Esophagus mucosa (tissue), 1 donor: ENCODE data around the gene AFP. TPM values are rescaled to one million over a fixed set of nuclear protein-coding genes. Genes with fewer than 3 reads are reported as not detected.

ENCODE experiments used
- ATAC-seq: fragments of 200-7000 bp; cut with Tn5 transposase; one replicate; pipeline ENCODE4 v1.9.1; 2020
- total RNA-seq: library from RNA; stranded (reverse); gene quantifications from one replicate; pipeline ENCODE4 v1.2.4, GENCODE V29; 2023
- donor health status: DM: yes; HTN: yes; CAD: no.

The AFP gene
- total RNA-seq, 1 donor from 2014 or later: not detected

GRCh38 chr4:73439445-73439844 lies 3.4 kb downstream of the AFP start:
- ATAC-seq: no peak

GRCh38 chr4:73439991-73440390 lies 4.0 kb downstream of the AFP start:
- ATAC-seq: no peak

DNA sequence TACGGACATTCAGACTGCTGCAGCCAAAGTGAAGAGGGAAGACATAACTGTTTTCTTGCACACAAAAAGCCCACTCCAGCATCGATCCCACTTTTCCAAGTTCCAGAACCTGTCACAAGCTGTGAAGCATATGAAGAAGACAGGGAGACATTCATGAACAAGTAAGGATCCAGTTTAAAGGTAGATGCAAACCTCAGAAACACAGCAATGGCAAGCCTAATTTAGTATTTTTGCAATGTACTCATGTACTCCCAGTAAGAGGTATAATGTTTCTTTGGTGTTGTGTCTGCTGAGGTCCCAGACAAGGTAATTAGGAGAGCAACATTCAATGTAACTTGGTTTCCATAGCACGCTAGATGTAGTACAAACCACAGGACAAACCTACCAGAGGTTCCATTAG lies 4.6 kb downstream of the AFP start:
- no peak for ATAC-seq

- no peak for ATAC-seq
Observed at GRCh38 chr4:73442275-73442674, 6.3 kb downstream of the AFP start.

- ATAC-seq: no peak
Observed at GRCh38 chr4:73443224-73443623, 7.2 kb downstream of the AFP start.

DNA sequence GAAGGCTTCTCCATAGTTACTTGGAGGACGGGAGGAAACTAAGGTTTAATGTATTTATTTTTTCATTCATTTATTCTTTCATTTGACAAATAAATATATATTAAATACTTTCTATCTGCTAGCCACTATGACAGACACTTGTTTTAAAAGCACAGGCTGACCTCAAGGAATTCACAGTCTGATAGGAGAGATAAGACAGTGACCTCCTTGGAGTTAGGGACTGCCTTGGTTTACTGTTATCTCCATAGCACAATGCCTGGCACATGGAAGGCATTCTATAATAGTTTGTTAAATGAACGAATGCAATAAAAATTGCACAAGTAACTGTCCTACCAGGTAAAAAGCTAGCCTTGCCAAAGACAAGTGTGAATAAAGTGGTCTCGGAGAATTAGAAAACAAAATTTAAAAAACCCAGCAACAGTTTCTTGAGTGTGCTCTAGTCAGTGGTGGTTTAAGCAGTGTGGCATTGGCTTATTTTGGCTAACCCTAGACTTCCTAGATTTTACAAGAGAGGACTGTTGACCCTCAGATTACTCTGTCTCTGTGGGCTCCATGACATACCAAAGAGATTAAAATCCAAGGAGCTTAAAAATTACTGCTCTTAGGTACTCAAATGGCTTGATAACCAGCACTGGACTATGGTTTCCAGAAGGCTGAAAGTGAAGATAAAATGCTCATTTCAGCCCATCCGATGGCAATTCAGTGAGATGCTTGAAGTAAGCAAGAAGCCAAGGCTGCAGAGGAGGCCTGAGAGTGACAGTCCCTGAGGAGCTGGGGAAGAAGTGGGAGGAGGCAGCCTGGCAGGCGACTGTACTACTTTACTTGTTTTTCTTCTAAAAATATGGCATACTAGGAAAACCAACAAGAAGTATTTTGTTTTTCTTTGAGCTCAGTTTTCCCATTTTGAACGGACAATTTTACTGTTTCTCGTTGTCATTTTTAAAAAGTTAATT lies 9.6 kb downstream of the AFP start:
- no peak for ATAC-seq

DNA sequence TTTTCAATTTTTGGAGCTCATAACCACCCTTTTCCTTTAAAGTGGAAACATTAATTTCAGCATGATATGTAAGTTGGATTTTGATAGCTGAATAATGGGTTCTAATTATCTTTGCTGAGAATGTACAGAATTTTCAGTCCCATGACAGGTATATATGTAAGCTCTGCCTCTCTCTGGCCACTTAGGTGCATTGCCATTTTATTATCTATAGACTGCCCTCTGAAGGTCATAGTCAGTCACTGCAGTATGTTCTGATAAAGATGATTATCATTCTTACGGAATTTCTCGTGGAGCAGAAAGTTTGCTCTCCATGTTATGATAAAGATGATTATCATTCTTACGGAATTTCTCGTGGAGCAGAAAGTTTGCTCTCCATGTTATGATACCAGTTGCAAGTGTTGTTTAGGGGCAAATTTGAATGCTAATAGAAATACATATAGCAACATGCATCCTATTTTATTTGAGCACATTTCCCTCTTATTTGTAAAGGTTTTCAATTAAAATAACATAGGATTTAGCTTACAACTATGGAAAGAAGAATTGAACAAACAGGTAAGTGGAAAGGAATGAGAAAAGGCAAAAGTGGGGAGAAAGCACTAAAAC lies 10.4 kb downstream of the AFP start:
- ATAC-seq: peak; percentile 79

GRCh38 chr4:73447671-73448070 lies 11.7 kb downstream of the AFP start:
- ATAC-seq: no peak

DNA sequence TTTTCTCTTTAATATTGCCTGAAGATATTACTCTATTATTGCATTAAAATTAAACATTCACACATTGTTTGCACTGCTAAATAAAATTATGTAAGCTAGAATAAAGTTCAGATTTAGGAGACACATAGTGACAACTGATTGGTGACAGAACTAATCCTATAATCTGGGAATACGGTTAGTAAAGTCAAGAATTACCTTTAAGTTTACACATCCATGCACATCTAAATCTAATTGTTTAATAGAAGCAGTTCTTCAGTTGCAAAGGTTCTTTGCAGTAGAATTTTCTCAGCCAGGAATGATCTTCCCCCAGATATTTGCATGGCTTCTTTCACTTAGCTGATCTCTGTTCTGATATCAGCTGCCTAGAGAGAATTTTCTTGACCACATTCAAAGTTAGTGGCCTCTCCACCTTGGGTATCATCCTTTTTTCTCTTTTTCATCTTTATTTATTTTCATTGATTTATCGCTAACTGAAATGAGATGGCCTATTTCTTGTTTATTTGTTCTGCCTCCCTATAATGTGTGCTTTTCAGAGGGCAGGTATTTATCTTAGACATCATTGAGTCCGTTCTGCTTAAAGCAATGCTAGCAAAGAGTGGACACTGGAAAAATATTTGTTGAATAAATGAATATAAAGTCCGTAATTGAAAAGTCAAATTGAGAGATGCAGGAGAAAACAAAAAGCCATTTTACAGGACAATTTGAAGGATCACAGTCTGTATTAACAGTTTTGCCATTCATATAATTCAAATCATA lies 12.6 kb downstream of the AFP start:
- no peak for ATAC-seq

- ATAC-seq: peak; percentile 26
Observed at GRCh38 chr4:73450398-73451004, 14.5 kb downstream of the AFP start.

- ATAC-seq: no peak
Observed at GRCh38 chr4:73451404-73451803, 15.4 kb downstream of the AFP start.

DNA sequence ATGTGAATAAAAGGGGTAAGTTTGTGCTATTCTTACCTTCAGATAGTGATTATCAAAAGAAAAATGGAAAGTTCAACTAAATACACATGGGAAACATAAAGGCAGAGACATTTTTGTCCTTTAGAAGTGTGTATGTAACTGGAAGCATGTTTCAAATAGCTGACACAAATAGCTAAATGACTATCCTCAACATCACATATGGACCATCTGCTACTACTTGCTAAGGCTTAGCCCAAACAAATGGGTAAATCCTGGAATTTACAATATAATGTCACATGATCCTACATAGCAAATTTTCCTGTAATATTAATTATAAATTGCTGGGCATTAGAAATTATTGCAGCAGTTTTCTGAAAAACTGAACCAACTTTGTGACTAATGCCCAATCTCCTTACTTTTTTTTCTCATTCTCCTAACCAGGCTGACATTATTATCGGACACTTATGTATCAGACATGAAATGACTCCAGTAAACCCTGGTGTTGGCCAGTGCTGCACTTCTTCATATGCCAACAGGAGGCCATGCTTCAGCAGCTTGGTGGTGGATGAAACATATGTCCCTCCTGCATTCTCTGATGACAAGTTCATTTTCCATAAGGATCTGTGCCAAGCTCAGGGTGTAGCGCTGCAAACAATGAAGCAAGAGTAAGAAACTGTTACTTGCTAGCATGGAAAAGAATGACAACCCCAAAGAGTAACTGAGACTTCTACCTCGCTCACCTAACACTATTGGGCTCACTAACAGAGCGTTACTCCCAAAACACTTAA lies 16.1 kb downstream of the AFP start:
- no peak for ATAC-seq

DNA sequence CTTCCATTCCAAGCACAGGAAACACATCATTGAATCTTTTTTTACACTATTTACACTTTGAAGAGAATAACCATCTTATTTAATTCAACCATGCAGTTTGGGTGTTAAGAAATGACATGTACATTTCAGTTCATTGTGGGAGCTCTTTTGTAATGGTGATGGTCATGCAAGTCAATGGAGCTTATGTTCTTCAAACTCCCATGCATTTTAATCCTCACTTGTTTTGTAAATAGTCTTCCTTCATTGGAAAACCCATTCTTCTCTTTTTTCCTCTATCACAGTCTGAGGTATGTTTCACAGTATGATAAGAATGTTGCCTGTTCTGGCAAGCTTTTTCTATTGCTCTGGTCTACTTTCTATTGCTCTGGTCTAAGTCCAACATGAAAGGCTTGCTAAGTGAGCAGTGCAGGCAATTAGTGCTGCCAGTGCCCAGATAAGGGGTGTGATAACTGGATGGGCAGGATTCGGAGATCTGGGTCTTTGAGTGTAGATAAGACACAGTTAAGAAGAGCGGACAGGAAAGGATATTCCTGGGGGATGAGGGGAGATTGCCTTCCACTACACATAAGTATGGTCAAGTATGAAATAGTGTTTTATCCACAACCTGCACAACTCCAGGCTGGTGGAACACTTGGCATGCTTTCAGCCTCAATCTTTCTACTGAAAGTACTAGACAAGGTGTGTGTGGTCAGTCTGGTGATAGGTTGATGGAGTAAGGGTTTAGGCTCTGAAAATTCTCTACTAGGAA lies 17.1 kb downstream of the AFP start:
- ATAC-seq: no peak

- no peak for ATAC-seq
Observed at GRCh38 chr4:73453701-73454005, 17.6 kb downstream of the AFP start.

DNA sequence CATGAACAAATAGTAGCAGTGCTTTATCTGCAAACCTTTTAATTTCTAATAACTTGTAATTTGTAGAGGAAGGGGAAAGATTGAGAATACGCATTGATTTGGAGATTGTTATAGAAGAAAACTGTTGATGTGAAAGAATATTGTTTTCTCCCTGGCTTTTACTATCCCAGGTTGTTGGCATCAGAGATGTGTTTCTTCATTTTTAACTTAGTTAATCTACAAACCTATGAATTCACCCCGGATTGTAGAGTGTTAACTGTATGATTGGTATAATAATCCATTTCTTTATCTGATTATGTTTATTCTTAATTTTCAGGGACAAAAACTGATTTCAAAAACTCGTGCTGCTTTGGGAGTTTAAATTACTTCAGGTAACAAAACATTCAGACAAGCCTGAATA lies 18.9 kb downstream of the AFP start:
- no peak for ATAC-seq

- ATAC-seq: no peak
Observed at GRCh38 chr4:73456177-73457022, 20.4 kb downstream of the AFP start.

DNA sequence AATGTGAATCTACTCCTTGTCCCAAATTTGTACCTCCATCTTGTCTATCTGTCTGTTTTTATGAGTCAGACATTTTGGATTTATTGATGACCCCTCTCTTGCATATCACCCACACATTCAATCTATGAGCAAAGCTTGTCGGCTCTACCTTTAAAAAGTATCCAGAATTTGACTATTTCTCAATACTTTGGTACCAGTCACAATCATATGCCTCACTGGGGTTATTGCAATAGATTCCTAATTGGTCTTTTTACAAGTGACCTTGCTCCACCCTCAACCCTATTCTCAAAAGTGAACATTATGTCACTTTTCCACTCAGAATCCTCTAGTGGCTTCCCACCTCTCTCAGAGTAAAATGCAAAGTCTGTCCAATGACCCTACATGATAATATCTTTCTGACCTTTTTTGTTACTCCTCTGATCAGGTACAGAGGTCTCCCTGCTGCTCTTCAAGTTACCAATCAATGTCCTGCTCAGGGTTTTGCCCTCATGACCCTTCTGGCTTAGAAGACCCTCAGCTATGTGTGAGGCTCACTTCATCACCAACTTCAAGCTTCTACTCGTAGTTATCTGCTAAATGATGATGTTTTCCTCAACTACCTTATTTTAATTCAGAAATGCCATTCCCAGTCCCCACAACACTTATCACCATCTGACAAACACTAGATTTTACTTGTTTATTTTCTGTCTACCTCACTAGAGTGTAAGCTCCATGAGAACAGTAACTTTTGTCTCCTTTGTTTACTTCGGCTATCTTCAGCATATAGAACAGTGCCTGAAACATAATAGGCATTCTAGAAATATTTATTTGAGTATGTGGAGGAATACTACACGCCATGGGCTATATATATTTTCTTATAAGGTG lies 22.4 kb downstream of the AFP start:
- ATAC-seq: no peak

GRCh38 chr4:73459048-73459421 lies 23.0 kb downstream of the AFP start:
- no peak for ATAC-seq

- no peak for ATAC-seq
Observed at GRCh38 chr4:73460913-73461522, 25.0 kb downstream of the AFP start.
